Measurements from ENCODE around the gene ARHGAP35. TPM values are rescaled to one million over a fixed set of nuclear protein-coding genes. Genes with fewer than 3 reads are reported as not detected.

Gene ARHGAP35
- total RNA-seq, 1 donor from 2014 or later, result 30.3 TPM

GRCh38 chr19:46841458-46842083, 19.2 kb upstream of the ARHGAP35 start:
- Histone ChIP-seq H3K27ac (ENCODE audit: low read depth, low read length) (no peak overlapping the region), H3K9ac (ENCODE audit: low read depth in 1 of 3, low read length in 3 of 3) (no peak overlapping the region), H3K27me3 (ENCODE audit: control insufficient read depth in 3 of 3, insufficient read depth in 3 of 3, low read length in 3 of 3) (no peaks in the 10 kb centered on the region), H3K36me3 (ENCODE audit: control insufficient read depth in 3 of 3, insufficient read depth in 3 of 3, low read length in 3 of 3) (peaks cover 36 to 43% (median 38%) of the 10 kb centered on the region in 3 donors), H3K4me3 (ENCODE audit: low read length in 3 of 3) (no peak overlapping the region), H3K9me3 (ENCODE audit: control insufficient read depth in 3 of 3, low read length in 3 of 3) (no peaks in the 10 kb centered on the region), H3K4me1 (ENCODE audit: control insufficient read depth in 3 of 3, insufficient read depth in 3 of 3, low read length in 3 of 3) (peaks cover 0 to 6% (median 0%) of the 10 kb centered on the region in 3 donors)

GRCh38 chr19:46842791-46843190, 18.0 kb upstream of the ARHGAP35 start:
- Histone ChIP-seq H3K4me1 (ENCODE audit: control insufficient read depth in 3 of 3, insufficient read depth in 3 of 3, low read length in 3 of 3) (peaks cover 0 to 6% (median 0%) of the 10 kb centered on the region in 3 donors), H3K9ac (ENCODE audit: low read depth in 1 of 3, low read length in 3 of 3) (no peak overlapping the region), H3K27me3 (ENCODE audit: control insufficient read depth in 3 of 3, insufficient read depth in 3 of 3, low read length in 3 of 3) (no peaks in the 10 kb centered on the region), H3K27ac (ENCODE audit: low read depth, low read length) (no peak overlapping the region), H3K9me3 (ENCODE audit: control insufficient read depth in 3 of 3, low read length in 3 of 3) (no peaks in the 10 kb centered on the region), H3K4me3 (ENCODE audit: low read length in 3 of 3) (no peak overlapping the region), H3K36me3 (ENCODE audit: control insufficient read depth in 3 of 3, insufficient read depth in 3 of 3, low read length in 3 of 3) (peaks cover 37 to 46% (median 41%) of the 10 kb centered on the region in 3 donors)

- H3K4me1 ChIP-seq (ENCODE audit: control insufficient read depth in 3 of 3, insufficient read depth in 3 of 3, low read length in 3 of 3), result peaks cover 0 to 6% (median 1%) of the 10 kb centered on the region in 3 donors
- H3K27me3 ChIP-seq (ENCODE audit: control insufficient read depth in 3 of 3, insufficient read depth in 3 of 3, low read length in 3 of 3), result no peaks in the 10 kb centered on the region
- no peak overlapping the region for H3K4me3 ChIP-seq (ENCODE audit: low read length in 3 of 3)
- no peak overlapping the region for H3K27ac ChIP-seq (ENCODE audit: low read depth, low read length)
- H3K9ac ChIP-seq (ENCODE audit: low read depth in 1 of 3, low read length in 3 of 3), result no peak overlapping the region
- no peaks in the 10 kb centered on the region for H3K9me3 ChIP-seq (ENCODE audit: control insufficient read depth in 3 of 3, low read length in 3 of 3)
- H3K36me3 ChIP-seq (ENCODE audit: control insufficient read depth in 3 of 3, insufficient read depth in 3 of 3, low read length in 3 of 3), result peaks cover 34 to 41% (median 36%) of the 10 kb centered on the region in 3 donors
These were observed 16.7 kb upstream of the ARHGAP35 start for GRCh38 chr19:46844067-46844489.

GRCh38 chr19:46845959-46846459, 14.8 kb upstream of the ARHGAP35 start:
- H3K4me3 ChIP-seq (ENCODE audit: low read length in 3 of 3), result no peak overlapping the region
- H3K36me3 ChIP-seq (ENCODE audit: control insufficient read depth in 3 of 3, insufficient read depth in 3 of 3, low read length in 3 of 3), result peaks cover 26 to 36% (median 31%) of the 10 kb centered on the region in 3 donors
- H3K4me1 ChIP-seq (ENCODE audit: control insufficient read depth in 3 of 3, insufficient read depth in 3 of 3, low read length in 3 of 3), result peaks cover 11 to 19% (median 13%) of the 10 kb centered on the region in 3 donors

GRCh38 chr19:46847528-46847927, 13.3 kb upstream of the ARHGAP35 start:
- peaks cover 23 to 27% (median 25%) of the 10 kb centered on the region in 3 donors for H3K36me3 ChIP-seq (ENCODE audit: control insufficient read depth in 3 of 3, insufficient read depth in 3 of 3, low read length in 3 of 3)
- H3K4me1 ChIP-seq (ENCODE audit: control insufficient read depth in 3 of 3, insufficient read depth in 3 of 3, low read length in 3 of 3), result peaks cover 11 to 14% (median 13%) of the 10 kb centered on the region in 3 donors
- H3K9me3 ChIP-seq (ENCODE audit: control insufficient read depth in 3 of 3, low read length in 3 of 3), result no peaks in the 10 kb centered on the region
- no peak overlapping the region for H3K4me3 ChIP-seq (ENCODE audit: low read length in 3 of 3)
- H3K27ac ChIP-seq (ENCODE audit: low read depth, low read length), result no peak overlapping the region
- H3K27me3 ChIP-seq (ENCODE audit: control insufficient read depth in 3 of 3, insufficient read depth in 3 of 3, low read length in 3 of 3), result no peaks in the 10 kb centered on the region
- H3K9ac ChIP-seq (ENCODE audit: low read depth in 1 of 3, low read length in 3 of 3), result no peak overlapping the region

More at GRCh38 chr19:46845959-46846459, 14.8 kb upstream of the ARHGAP35 start:
- H3K27ac ChIP-seq (ENCODE audit: low read depth, low read length), result no peak overlapping the region
- H3K9ac ChIP-seq (ENCODE audit: low read depth in 1 of 3, low read length in 3 of 3), result no peak overlapping the region
- H3K9me3 ChIP-seq (ENCODE audit: control insufficient read depth in 3 of 3, low read length in 3 of 3), result no peaks in the 10 kb centered on the region
- no peaks in the 10 kb centered on the region for H3K27me3 ChIP-seq (ENCODE audit: control insufficient read depth in 3 of 3, insufficient read depth in 3 of 3, low read length in 3 of 3)

GRCh38 chr19:46848389-46848788, 12.4 kb upstream of the ARHGAP35 start:
- no peak overlapping the region for H3K27ac ChIP-seq (ENCODE audit: low read depth, low read length)
- no peak overlapping the region for H3K9ac ChIP-seq (ENCODE audit: low read depth in 1 of 3, low read length in 3 of 3)
- peaks cover 11 to 14% (median 13%) of the 10 kb centered on the region in 3 donors for H3K4me1 ChIP-seq (ENCODE audit: control insufficient read depth in 3 of 3, insufficient read depth in 3 of 3, low read length in 3 of 3)
- H3K4me3 ChIP-seq (ENCODE audit: low read length in 3 of 3), result no peak overlapping the region
- H3K36me3 ChIP-seq (ENCODE audit: control insufficient read depth in 3 of 3, insufficient read depth in 3 of 3, low read length in 3 of 3), result peaks cover 15 to 18% (median 16%) of the 10 kb centered on the region in 3 donors
- H3K9me3 ChIP-seq (ENCODE audit: control insufficient read depth in 3 of 3, low read length in 3 of 3), result no peaks in the 10 kb centered on the region
- H3K27me3 ChIP-seq (ENCODE audit: control insufficient read depth in 3 of 3, insufficient read depth in 3 of 3, low read length in 3 of 3), result no peaks in the 10 kb centered on the region

GRCh38 chr19:46849610-46850009, 11.2 kb upstream of the ARHGAP35 start:
- H3K27ac ChIP-seq (ENCODE audit: low read depth, low read length), result peak overlapping the region; percentile 85
- no peaks in the 10 kb centered on the region for H3K27me3 ChIP-seq (ENCODE audit: control insufficient read depth in 3 of 3, insufficient read depth in 3 of 3, low read length in 3 of 3)
- peaks cover 4 to 9% (median 7%) of the 10 kb centered on the region in 3 donors for H3K36me3 ChIP-seq (ENCODE audit: control insufficient read depth in 3 of 3, insufficient read depth in 3 of 3, low read length in 3 of 3)
- peaks cover 11 to 14% (median 13%) of the 10 kb centered on the region in 3 donors for H3K4me1 ChIP-seq (ENCODE audit: control insufficient read depth in 3 of 3, insufficient read depth in 3 of 3, low read length in 3 of 3)
- H3K4me3 ChIP-seq (ENCODE audit: low read length in 3 of 3), result peak overlapping the region; percentile 87 to 91 (median 88)
- H3K9me3 ChIP-seq (ENCODE audit: control insufficient read depth in 3 of 3, low read length in 3 of 3), result no peaks in the 10 kb centered on the region
- peak overlapping the region; percentile 87 to 93 (median 88) for H3K9ac ChIP-seq (ENCODE audit: low read depth in 1 of 3, low read length in 3 of 3)

GRCh38 chr19:46850228-46851203, 10.3 kb upstream of the ARHGAP35 start, which contains the start of gene AP2S1:
AP2S1 (minus strand) TSS chr19:46850846; CDS start chr19:46850766, 80 bp downstream.
- Histone ChIP-seq H3K27ac (ENCODE audit: low read depth, low read length) (peak within 1 kb of the TSS; percentile 85), H3K9ac (ENCODE audit: low read depth in 1 of 3, low read length in 3 of 3) (peak within 1 kb of the TSS; percentile 87 to 93 (median 88)), H3K27me3 (ENCODE audit: control insufficient read depth in 3 of 3, insufficient read depth in 3 of 3, low read length in 3 of 3) (no peaks in the 10 kb centered on the region), H3K9me3 (ENCODE audit: control insufficient read depth in 3 of 3, low read length in 3 of 3) (no peaks in the 10 kb centered on the region), H3K4me1 (ENCODE audit: control insufficient read depth in 3 of 3, insufficient read depth in 3 of 3, low read length in 3 of 3) (peaks cover 11 to 14% (median 13%) of the 10 kb centered on the region in 3 donors), H3K36me3 (ENCODE audit: control insufficient read depth in 3 of 3, insufficient read depth in 3 of 3, low read length in 3 of 3) (peaks cover 4 to 9% (median 7%) of the 10 kb centered on the region in 3 donors), H3K4me3 (ENCODE audit: low read length in 3 of 3) (peak within 1 kb of the TSS; percentile 87 to 91 (median 88))

- Histone ChIP-seq H3K27me3 (ENCODE audit: control insufficient read depth in 3 of 3, insufficient read depth in 3 of 3, low read length in 3 of 3) (no peaks in the 10 kb centered on the region), H3K4me3 (ENCODE audit: low read length in 3 of 3) (no peak overlapping the region), H3K4me1 (ENCODE audit: control insufficient read depth in 3 of 3, insufficient read depth in 3 of 3, low read length in 3 of 3) (peaks cover 23 to 25% (median 23%) of the 10 kb centered on the region in 3 donors), H3K36me3 (ENCODE audit: control insufficient read depth in 3 of 3, insufficient read depth in 3 of 3, low read length in 3 of 3) (no peaks in the 10 kb centered on the region), H3K9ac (ENCODE audit: low read depth in 1 of 3, low read length in 3 of 3) (no peak overlapping the region), H3K9me3 (ENCODE audit: control insufficient read depth in 3 of 3, low read length in 3 of 3) (no peaks in the 10 kb centered on the region), H3K27ac (ENCODE audit: low read depth, low read length) (no peak overlapping the region)
These were observed 8.0 kb upstream of the ARHGAP35 start for GRCh38 chr19:46852830-46853229.
